Tibial artery (tissue), 4 donors: ENCODE measurements around the gene SV2B.
A peak's percentile ranks its signal among the peaks of the same experiment; 100 is the strongest.

Experiments used
- DNase-seq, 2 donors: peaks; one replicate each; pipeline ENCODE4 v3.0.0-alpha.2; 2019
- H3K27ac ChIP-seq, 2 donors: fragments of 200-600 bp; sonication (generic) in 1 of 2; 1 replicate in 1 of 2; 2 replicates in 1 of 2; pipeline ENCODE4 v1.5.1; 2018 to 2019; ENCODE audit warnings: mild to moderate bottlenecking in 1 of 2
- H3K27me3 ChIP-seq, 2 donors: fragments of 200-600 bp; sonication (generic) in 1 of 2; one replicate each; pipeline versions ENCODE4 v1.5.1 to v1.6.0; 2016 to 2019
- H3K36me3 ChIP-seq, 3 donors: fragments of 200-600 bp; sonication (generic) in 2 of 3; one replicate each; pipeline ENCODE4 v1.5.1; 2016 to 2019; ENCODE audit warnings: mild to moderate bottlenecking in 2 of 3
- H3K4me1 ChIP-seq, 4 donors: fragments of 200-600 bp; sonication (generic) in 2 of 4; 1 replicate in 3 of 4; 2 replicates in 1 of 4; pipeline ENCODE4 v1.5.1; 2016 to 2019
- H3K4me3 ChIP-seq, 2 donors: fragments of 200-600 bp; sonication (generic) in 1 of 2; 1 replicate in 1 of 2; 2 replicates in 1 of 2; pipeline ENCODE4 v1.5.1; 2018 to 2019; ENCODE audit warnings: mild to moderate bottlenecking in 2 of 2
- H3K9me3 ChIP-seq, 3 donors: fragments of 200-600 bp; sonication (generic) in 1 of 3; one replicate each; pipeline ENCODE4 v1.5.1; 2016 to 2019
- CTCF ChIP-seq, 2 experiments: fragments of 200-600 bp in 1 of 2; fragments of 450-650 bp in 1 of 2; IDR thresholded peaks; one replicate each; pipeline ENCODE4 v1.5.1; 2017 to 2019; ENCODE audit warnings: antibody characterized with exemption in 2 of 2, mild to moderate bottlenecking in 1 of 2, moderate library complexity in 1 of 2
- intact Hi-C: fragments of 100-400 bp; cut with DNase I; formaldehyde crosslinking; loops from one replicate; pipeline ENCODE4 v1.15.0; 2023; ENCODE audit warnings: low total_unique reads

SV2B gene

DNA sequence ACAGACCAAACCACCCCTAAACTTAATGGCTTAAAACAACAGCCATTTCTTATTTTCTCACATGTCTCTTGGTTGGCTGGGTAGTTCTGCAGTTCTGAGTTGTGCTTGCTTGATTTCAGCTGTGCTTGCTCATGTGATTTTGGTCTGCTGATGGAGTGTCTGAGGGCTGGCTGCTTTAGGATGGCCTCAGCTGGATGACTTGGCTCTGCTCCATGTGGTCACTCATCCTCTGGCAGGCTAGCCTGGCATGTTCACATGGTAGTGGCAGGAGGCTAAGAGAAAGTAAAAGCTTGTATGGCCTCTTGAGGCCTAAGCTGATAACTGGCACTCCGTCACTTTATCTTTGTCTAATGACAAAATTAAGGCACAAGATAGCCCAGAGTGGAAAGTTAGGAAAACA is 4.1 kb downstream of the SV2B start:
- Histone ChIP-seq H3K27ac (no peak overlapping the region), H3K4me3 (no peak overlapping the region)

DNA sequence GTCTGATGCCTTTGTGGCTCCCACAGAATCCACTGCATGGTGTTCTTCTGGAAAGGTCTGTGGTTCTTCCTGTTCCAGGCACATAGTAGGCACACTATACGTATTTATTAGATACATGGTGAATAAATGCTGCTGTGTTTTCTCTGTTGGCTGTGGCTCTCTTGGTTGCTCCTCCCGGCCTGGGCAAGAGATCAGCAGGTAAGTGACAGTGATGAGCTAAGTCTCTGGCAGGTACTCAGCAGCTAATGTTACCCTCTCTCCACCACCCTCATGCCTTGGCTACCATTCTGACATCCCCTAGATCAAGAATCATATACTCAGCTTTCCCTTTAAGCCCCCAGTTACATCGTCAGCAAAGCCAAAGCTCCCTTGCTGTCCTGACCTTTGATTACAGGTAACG is 8.4 kb downstream of the SV2B start:
- no peaks in the 10 kb centered on the region for H3K36me3 ChIP-seq
- peaks cover 0 to 11% of the 10 kb centered on the region in 2 donors for H3K27me3 ChIP-seq
- DNase-seq: no peak
- no peaks in the 10 kb centered on the region for H3K9me3 ChIP-seq
- no peak overlapping the region for H3K27ac ChIP-seq
- H3K4me1 ChIP-seq: no peaks in the 10 kb centered on the region
- TF ChIP-seq CTCF (IDR thresholded peaks at IDR 0.05): no peak
- H3K4me3 ChIP-seq: no peak overlapping the region
- intact Hi-C loops: no loop called here

More for the DNA sequence above, 4.1 kb downstream of the SV2B start:
- intact Hi-C loops: no loop called here
- Histone ChIP-seq H3K4me1 (peaks cover 0 to 21% (median 12%) of the 10 kb centered on the region in 4 donors), H3K9me3 (no peaks in the 10 kb centered on the region), H3K36me3 (no peaks in the 10 kb centered on the region), H3K27me3 (peaks cover 0 to 45% of the 10 kb centered on the region in 2 donors)
- DNase-seq: peak in 1 of 2 donors; percentile 22
- no peak for TF ChIP-seq CTCF (IDR thresholded peaks at IDR 0.05)

- no peaks in the 10 kb centered on the region for H3K36me3 ChIP-seq
- H3K4me3 ChIP-seq: no peak overlapping the region
- peaks cover 0 to 3% of the 10 kb centered on the region in 2 donors for H3K27me3 ChIP-seq
- H3K9me3 ChIP-seq: no peaks in the 10 kb centered on the region
- no peak for TF ChIP-seq CTCF (IDR thresholded peaks at IDR 0.05)
- no peak overlapping the region for H3K27ac ChIP-seq
- DNase-seq: no peak
- intact Hi-C loops: loop anchor here (10.0 kb wide), 1 partner anchor 115 kb away; no protein-coding TSS in a partner anchor
- H3K4me1 ChIP-seq: no peaks in the 10 kb centered on the region
Measured at GRCh38 chr15:91109885-91110284, 9.8 kb downstream of the SV2B start.

GRCh38 chr15:91110407-91110806 is 10.3 kb downstream of the SV2B start:
- Histone ChIP-seq H3K9me3 (no peaks in the 10 kb centered on the region), H3K27me3 (peaks cover 0 to 3% of the 10 kb centered on the region in 2 donors), H3K4me1 (no peaks in the 10 kb centered on the region), H3K27ac (no peak overlapping the region), H3K4me3 (no peak overlapping the region), H3K36me3 (no peaks in the 10 kb centered on the region)
- TF ChIP-seq CTCF (IDR thresholded peaks at IDR 0.05): no peak
- DNase-seq: no peak
- intact Hi-C loops: loop anchor here (10.0 kb wide), 1 partner anchor 114 kb away; no protein-coding TSS in a partner anchor

DNA sequence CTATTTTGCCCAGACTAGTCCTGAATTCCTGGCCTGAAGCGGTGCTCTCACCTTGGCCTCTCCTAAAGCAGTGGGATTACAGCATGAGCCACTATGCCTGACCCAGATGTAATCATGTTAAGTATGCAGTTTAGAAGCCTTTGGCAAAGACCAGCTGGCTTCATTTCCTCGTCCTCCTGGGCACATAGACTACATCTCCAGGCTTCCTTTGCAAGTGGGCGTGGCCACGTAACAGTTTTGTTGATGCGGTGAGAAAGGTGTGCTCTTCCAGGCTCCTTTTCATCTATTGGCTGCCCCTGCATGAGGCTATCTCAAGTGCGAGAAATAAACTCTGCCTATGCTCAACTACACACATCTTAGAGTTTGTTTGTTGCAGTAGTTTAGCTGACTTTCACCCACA is 13.0 kb downstream of the SV2B start:
- no peak overlapping the region for H3K4me3 ChIP-seq
- H3K4me1 ChIP-seq: no peaks in the 10 kb centered on the region
- H3K27ac ChIP-seq: no peak overlapping the region
- no peak for DNase-seq
- no peaks in the 10 kb centered on the region for H3K36me3 ChIP-seq
- no peak for TF ChIP-seq CTCF (IDR thresholded peaks at IDR 0.05)
- H3K9me3 ChIP-seq: no peaks in the 10 kb centered on the region
- H3K27me3 ChIP-seq: peaks cover 0 to 3% of the 10 kb centered on the region in 2 donors
- intact Hi-C loops: loop anchor here (10.0 kb wide), 1 partner anchor 112 kb away; no protein-coding TSS in a partner anchor

DNA sequence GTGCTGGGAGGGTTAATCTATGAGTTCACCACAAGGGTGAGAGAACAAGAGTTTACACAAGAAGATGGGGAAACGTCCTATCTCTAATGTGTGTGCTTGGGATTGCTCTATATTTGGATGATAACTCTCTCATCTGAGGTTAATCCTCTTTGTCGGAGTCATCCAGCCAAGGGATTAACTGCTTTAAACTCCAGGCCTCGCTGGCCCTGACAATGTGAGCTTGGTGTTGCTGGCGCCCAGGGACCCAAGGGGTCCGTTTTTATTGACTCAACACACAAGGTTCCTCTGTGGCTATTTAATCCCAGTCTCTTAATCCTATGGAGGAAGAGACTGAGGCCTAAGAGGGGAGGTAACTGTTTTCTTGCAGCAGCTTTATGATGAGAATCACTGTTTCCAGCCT is 14.2 kb downstream of the SV2B start:
- Histone ChIP-seq H3K27me3 (peaks cover 0 to 3% of the 10 kb centered on the region in 2 donors), H3K4me1 (no peaks in the 10 kb centered on the region), H3K4me3 (no peak overlapping the region), H3K36me3 (no peaks in the 10 kb centered on the region), H3K27ac (no peak overlapping the region), H3K9me3 (no peaks in the 10 kb centered on the region)
- no peak for TF ChIP-seq CTCF (IDR thresholded peaks at IDR 0.05)
- no peak for DNase-seq
- intact Hi-C loops: loop anchor here (10.0 kb wide), 1 partner anchor 110 kb away; no protein-coding TSS in a partner anchor
